NCI-H82 treated with DMSO at 0.1 percent for 48 hours (cell line): ENCODE measurements around the gene CTNND1.
A peak's percentile ranks its signal among the peaks of the same experiment; 100 is the strongest.
"Not testable (repeated sequence)": the region's sequence is repeated elsewhere in the genome, so short reads cannot be mapped to it uniquely, and the experiment has no call there.

Experiments used
- DNase-seq: peaks from one replicate; lab custom pipeline; 2025; ENCODE audit not compliant: unreplicated experiment; lab: John Stamatoyannopoulos, UW

CTNND1 gene

GRCh38 chr11:57788703-57789088, 27.1 kb downstream of the CTNND1 start:
- DNase-seq = no peak

- DNase-seq = no peak
These were observed 29.9 kb downstream of the CTNND1 start for GRCh38 chr11:57791321-57792059.

GRCh38 chr11:57792060-57792541, 30.5 kb downstream of the CTNND1 start:
- no peak for DNase-seq

- DNase-seq = no peak
These were observed 31.3 kb downstream of the CTNND1 start for GRCh38 chr11:57792870-57793269.

GRCh38 chr11:57793351-57794115, 31.9 kb downstream of the CTNND1 start:
- DNase-seq = no peak

- no peak for DNase-seq
These were observed 37.4 kb downstream of the CTNND1 start for GRCh38 chr11:57798905-57799559.

- peak; percentile 60 for DNase-seq
These were observed 39.0 kb downstream of the CTNND1 start for GRCh38 chr11:57800444-57801182.

- DNase-seq = no peak
These were observed 39.5 kb downstream of the CTNND1 start for GRCh38 chr11:57801183-57801485.

- no peak for DNase-seq
These were observed 40.8 kb downstream of the CTNND1 start for GRCh38 chr11:57802411-57802810.

- DNase-seq = no peak
These were observed 42.9 kb downstream of the CTNND1 start for GRCh38 chr11:57804466-57804865.

GRCh38 chr11:57805780-57806179, 44.2 kb downstream of the CTNND1 start:
- DNase-seq = no peak

- DNase-seq = no peak
These were observed 51.0 kb downstream of the CTNND1 start for GRCh38 chr11:57812634-57813033.

- no peak for DNase-seq
These were observed 53.9 kb downstream of the CTNND1 start for GRCh38 chr11:57815476-57815875.

- DNase-seq = peak; percentile 9
These were observed 54.3 kb downstream of the CTNND1 start for GRCh38 chr11:57815877-57816276.

- DNase-seq = no peak
These were observed 57.2 kb downstream of the CTNND1 start for GRCh38 chr11:57818812-57819211.

- no peak for DNase-seq
These were observed 57.8 kb downstream of the CTNND1 start for GRCh38 chr11:57819252-57819979.

GRCh38 chr11:57823859-57824258, 62.3 kb downstream of the CTNND1 start:
- DNase-seq = no peak

GRCh38 chr11:57834852-57835251, 73.2 kb downstream of the CTNND1 start:
- no peak for DNase-seq

GRCh38 chr11:57838609-57839008, 77.0 kb downstream of the CTNND1 start:
- DNase-seq = not testable (repeated sequence)

GRCh38 chr11:57842873-57843272, 81.3 kb downstream of the CTNND1 start:
- no peak for DNase-seq

GRCh38 chr11:57867966-57868365, 106.4 kb downstream of the CTNND1 start:
- no peak for DNase-seq
